Jurkat, Clone E6-1 (cell line): Measurements from ENCODE around the gene PRDX1. TPM values are rescaled to one million over a fixed set of nuclear protein-coding genes. Genes with fewer than 3 reads are reported as not detected.

ENCODE experiments used
- DNase-seq: peaks from one replicate; pipeline ENCODE4 v3.0.0-alpha.2; 2011; ENCODE audit warnings: low read depth, low spot score
- H3K4me3 ChIP-seq: 2 replicates; pipeline ENCODE4 v1.5.1; 2011; ENCODE audit warnings: mild to moderate bottlenecking, low read length, control low read depth, moderate library complexity
- polyA plus RNA-seq: library from polyadenylated mRNA; unstranded; fragments of >200 nt; gene quantifications from one replicate; pipeline ENCODE4 v1.2.1, GENCODE V29; 2012; ENCODE audit warnings: missing spikeins; ENCODE audit not compliant: insufficient read length, insufficient read depth

PRDX1 gene
- 1,051 TPM for polyA plus RNA-seq

DNA sequence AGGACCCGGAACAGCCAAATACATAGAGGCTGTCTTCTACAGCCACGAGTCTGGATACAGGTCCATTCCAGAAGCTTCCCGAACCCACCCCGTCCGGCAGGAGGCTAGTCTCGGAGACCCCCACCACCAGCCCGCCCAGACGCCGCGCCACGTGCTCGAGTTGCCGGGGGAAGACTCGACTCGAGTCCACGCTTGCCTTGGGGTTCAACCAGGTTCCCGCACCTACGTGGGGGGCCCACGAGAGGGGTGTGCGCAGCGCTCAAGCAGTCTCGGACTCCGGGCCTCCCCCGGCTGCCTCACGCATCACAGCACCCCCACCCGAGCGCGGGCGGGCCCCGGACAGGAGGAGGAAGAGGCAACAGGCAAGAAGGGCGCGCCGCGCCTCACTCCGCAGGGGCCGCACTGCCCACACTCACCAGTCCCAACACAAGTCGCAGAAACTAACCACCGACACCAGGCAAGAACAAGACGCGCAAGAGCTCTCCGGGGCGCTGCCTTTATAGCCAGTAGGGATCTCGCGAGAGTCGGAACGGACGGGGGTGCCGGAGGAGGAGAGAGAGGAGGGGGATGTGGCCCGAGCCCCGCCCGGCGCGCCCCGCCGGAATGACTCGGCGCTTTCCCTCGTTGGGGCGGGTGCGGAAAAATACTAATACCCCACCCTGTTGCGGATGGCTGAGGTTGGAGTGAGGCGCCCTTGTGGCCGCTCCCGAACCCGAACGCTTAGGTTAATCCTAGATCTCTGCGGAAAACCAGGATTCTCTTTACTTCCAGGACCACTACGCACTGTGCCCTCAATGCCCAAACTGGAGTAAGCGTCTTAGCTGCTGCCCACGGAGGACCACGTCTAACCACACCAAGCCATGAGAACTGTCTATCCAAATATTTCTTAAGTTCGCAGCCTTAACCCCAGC, at the start of gene PRDX1:
TSS of gene PRDX1 (minus strand) at position 472 of the 911 bp plus-strand sequence. CDS start 2,841 bp downstream, outside the sequence.
- H3K4me3 ChIP-seq: peak within 1 kb of the TSS; percentile 67
- DNase-seq: peak; percentile 95

DNA sequence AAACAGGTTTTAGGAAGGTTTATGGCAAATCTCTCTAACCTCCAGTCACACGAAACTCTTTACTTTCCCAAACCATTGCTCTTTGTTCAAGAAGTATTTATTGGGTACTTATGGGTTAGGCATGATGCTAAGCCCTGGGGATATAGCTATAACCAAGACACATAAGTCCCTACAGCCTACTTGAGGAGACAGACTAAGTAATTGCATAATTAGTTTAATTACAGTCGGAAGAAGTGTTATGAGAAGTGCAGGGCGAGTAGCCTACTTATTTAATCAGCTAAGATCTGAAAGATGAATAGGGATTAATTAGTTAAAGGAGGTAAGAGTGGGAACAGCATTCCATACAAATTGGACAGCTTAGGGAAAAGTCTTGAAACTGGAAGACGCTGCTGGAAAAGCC, 48.9 kb upstream of the PRDX1 start:
- no peak for DNase-seq

GRCh38 chr1:45569962-45570581, 48.4 kb upstream of the PRDX1 start:
- no peak overlapping the region for H3K4me3 ChIP-seq
- peak; percentile 67 for DNase-seq

More for the DNA sequence above, 48.9 kb upstream of the PRDX1 start:
- no peak overlapping the region for H3K4me3 ChIP-seq

DNA sequence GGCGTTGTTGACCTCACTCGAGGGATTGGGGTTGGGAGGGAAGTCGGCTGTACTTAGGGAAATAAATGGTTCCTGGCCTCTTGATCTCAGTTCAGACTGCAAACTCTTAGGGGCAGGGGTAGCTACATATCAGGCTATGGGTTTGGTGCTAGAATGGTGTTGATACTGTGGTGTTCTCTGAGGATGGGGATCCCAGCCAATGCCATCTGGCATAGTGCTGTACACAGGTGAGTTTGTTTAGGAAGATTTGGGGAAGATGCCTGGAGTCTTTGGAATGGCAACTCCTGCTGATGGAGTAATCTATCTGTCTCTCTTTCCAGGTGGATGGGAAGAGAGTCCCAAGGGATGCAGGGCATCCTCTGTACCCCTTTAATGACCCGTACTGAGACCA, 47.9 kb upstream of the PRDX1 start:
- no peak overlapping the region for H3K4me3 ChIP-seq
- no peak for DNase-seq

- H3K4me3 ChIP-seq: no peak overlapping the region
- DNase-seq: no peak
These were observed 46.7 kb upstream of the PRDX1 start for GRCh38 chr1:45568421-45568820.

- DNase-seq: no peak
- H3K4me3 ChIP-seq: no peak overlapping the region
These were observed 46.2 kb upstream of the PRDX1 start for GRCh38 chr1:45567911-45568310.

DNA sequence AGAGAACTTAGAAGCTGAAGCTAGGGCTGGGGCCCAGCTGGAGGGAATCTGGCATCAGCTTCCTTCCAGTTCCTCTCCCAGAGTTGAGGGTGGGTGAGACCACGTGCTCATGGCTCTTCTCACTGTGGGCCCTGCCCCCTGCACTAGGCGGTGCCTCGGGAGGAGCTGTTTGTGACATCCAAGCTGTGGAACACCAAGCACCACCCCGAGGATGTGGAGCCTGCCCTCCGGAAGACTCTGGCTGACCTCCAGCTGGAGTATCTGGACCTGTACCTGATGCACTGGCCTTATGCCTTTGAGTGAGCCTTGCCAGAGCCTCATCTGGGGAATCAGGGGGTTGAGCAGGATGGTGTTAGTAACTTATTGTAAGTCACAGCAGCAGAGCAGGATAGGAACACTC, 45.0 kb upstream of the PRDX1 start:
- H3K4me3 ChIP-seq: no peak overlapping the region
- DNase-seq: no peak

- no peak for DNase-seq
- no peak overlapping the region for H3K4me3 ChIP-seq
These were observed 42.2 kb upstream of the PRDX1 start for GRCh38 chr1:45563843-45564242.

GRCh38 chr1:45557422-45557944, 35.8 kb upstream of the PRDX1 start:
- DNase-seq: no peak
- no peak overlapping the region for H3K4me3 ChIP-seq

DNA sequence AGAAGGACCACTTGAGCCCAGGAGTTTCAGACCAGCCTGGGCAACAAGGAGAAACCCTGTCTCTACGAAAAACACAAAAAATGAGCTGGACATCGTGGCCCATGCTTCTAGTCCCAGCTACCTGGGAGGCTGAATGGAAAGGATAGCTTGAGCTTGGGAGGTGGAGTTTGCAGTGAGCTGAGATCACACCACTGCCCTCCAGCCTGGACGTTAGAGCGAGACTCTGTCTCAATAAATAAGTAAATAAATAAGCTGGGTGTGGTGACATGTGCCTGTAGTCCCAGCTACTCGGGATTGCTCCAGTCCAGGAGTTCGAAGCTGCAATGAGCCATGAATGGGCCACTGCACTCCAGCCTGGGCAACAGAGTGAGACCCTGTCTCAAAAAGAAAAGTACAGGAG, 32.5 kb upstream of the PRDX1 start:
- H3K4me3 ChIP-seq: no peak overlapping the region
- DNase-seq: no peak

- no peak for DNase-seq
These were observed 30.6 kb upstream of the PRDX1 start for GRCh38 chr1:45552331-45552730.

DNA sequence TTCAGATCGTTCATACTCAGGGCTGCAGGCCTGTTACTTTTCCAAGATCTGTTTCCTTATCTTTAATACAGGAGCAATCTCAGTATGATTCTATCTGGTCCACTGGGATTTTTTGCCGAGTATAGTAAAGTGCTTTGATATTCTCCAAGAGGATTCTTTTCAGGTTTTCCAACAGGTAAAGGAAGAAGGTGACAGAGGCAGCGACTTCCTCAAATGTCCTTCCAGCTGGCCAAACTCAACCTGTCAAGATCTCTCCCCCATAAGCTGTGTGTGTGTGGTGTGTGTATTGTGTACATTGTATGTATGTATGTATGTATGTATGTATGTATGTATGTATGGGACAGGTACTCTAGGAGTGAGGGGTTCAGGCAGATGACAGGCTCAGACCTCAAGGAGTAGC, 30.0 kb upstream of the PRDX1 start:
- no peak for DNase-seq

More at GRCh38 chr1:45552331-45552730, 30.6 kb upstream of the PRDX1 start:
- no peak overlapping the region for H3K4me3 ChIP-seq

GRCh38 chr1:45550401-45551351, 29.0 kb upstream of the PRDX1 start, which contains the start of gene AKR1A1:
TSS of gene AKR1A1 (plus strand) at chr1:45550826. CDS start at chr1:45561795, 10,969 bp downstream.
- DNase-seq: peak; percentile 85
- peak within 1 kb of the TSS; percentile 97 for H3K4me3 ChIP-seq

More for the DNA sequence above, 30.0 kb upstream of the PRDX1 start:
- peak overlapping the region; percentile 97 for H3K4me3 ChIP-seq

- no peak overlapping the region for H3K4me3 ChIP-seq
- no peak for DNase-seq
These were observed 24.0 kb upstream of the PRDX1 start for GRCh38 chr1:45545553-45546310.

DNA sequence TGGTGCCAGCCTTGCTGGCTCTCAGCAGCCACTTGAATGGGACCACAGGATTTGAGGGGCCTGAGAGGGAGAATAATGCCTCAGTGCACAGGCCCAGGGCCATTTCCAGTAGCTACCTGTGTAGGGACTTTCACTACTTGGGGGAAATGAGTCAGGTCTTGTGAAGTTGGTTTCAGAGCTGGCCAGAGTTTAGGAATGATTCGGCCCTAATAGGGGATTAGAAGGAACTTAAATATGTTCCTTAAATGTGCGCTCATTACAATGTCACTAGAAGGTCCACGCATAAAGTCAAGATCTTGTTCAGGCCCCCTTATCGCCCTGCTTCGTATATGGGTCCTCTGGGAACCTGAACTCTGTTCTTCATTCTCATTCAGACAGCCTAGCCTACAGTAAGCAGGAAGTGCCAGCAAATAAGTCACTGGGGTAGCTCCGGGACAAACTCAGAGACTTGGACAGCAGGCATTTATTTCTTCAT, 23.4 kb upstream of the PRDX1 start:
- no peak for DNase-seq

GRCh38 chr1:45544530-45544929, 22.8 kb upstream of the PRDX1 start:
- no peak for DNase-seq
- no peak overlapping the region for H3K4me3 ChIP-seq

More for the DNA sequence above, 23.4 kb upstream of the PRDX1 start:
- H3K4me3 ChIP-seq: no peak overlapping the region

GRCh38 chr1:45543581-45544417, 22.1 kb upstream of the PRDX1 start:
- H3K4me3 ChIP-seq: peak overlapping the region; percentile 36
- DNase-seq: peak; percentile 92
